ENCODE measurements around the gene ACOT8.

GRCh38 chr20:45882469-45883099 lies 25.4 kb upstream of the ACOT8 start:
- TF ChIP-seq CTCF (IDR thresholded peaks at IDR 0.05; ENCODE audit: low read depth, low read length) (no peak), POLR2A (IDR thresholded peaks at IDR 0.05; ENCODE audit: extremely low read depth, insufficient read length) (no peak), MYC (IDR thresholded peaks at IDR 0.05; ENCODE audit: low read depth, low read length) (no peak)
